B cell (primary cell): ENCODE results near the gene CHCHD3. TPM values are rescaled to one million over a fixed set of nuclear protein-coding genes. Genes with fewer than 3 reads are reported as not detected.

ENCODE experiments used
- ATAC-seq: fragments of 200-7000 bp; cut with Tn5 transposase; one replicate; pipeline ENCODE4 v1.10.0; 2021; ENCODE audit warnings: low read depth, mild to moderate bottlenecking, moderate number of reproducible peaks, moderate library complexity
- CTCF ChIA-PET: fragments of 350-600 bp; sonication (Branson Sonifier 250); formaldehyde crosslinking; loops from one replicate; lab custom pipeline; 2021; ENCODE audit warnings: antibody characterized with exemption, inconsistent platforms; lab: Charles Lee
- POLR2A ChIA-PET: fragments of 350-600 bp; sonication (Branson Sonifier 250); formaldehyde crosslinking; loops from one replicate; lab custom pipeline; 2021; ENCODE audit warnings: antibody characterized with exemption; lab: Charles Lee
- DNase-seq: peaks from one replicate; pipeline ENCODE4 v3.0.0; 2013
- H2AFZ ChIP-seq: 2 replicates; pipeline ENCODE4 v1.6.1; 2012; ENCODE audit warnings: mild to moderate bottlenecking, low read depth, low read length; ENCODE audit not compliant: insufficient read depth, poor library complexity, severe bottlenecking
- H3K27ac ChIP-seq, 2 donors: 1 replicate in 1 of 2; 2 replicates in 1 of 2; pipeline ENCODE4 v1.5.1; 2012 to 2013; ENCODE audit warnings: low read length in 2 of 2, mild to moderate bottlenecking in 2 of 2, moderate library complexity in 1 of 2
- H3K27me3 ChIP-seq, 4 experiments: fragments of 200-600 bp in 1 of 4; sonication (generic) in 1 of 4; replicated peaks in 1 of 4; 1 replicate in 2 of 4; 2 replicates in 2 of 4; pipeline versions ENCODE4 v1.6.1 to v1.7.0; 2013 to 2016; ENCODE audit warnings: low read length in 3 of 4, mild to moderate bottlenecking in 2 of 4, mixed read lengths in 1 of 4, moderate library complexity in 1 of 4; ENCODE audit not compliant: insufficient read depth in 4 of 4, control insufficient read depth in 3 of 4; ENCODE audit errors: control extremely low read depth in 1 of 4
- H3K36me3 ChIP-seq, 2 experiments: replicated peaks in 1 of 2; 1 replicate in 1 of 2; 2 replicates in 1 of 2; pipeline versions ENCODE4 v1.6.1 to v1.7.1; 2013; ENCODE audit warnings: low read length in 1 of 2; ENCODE audit not compliant: insufficient read depth in 2 of 2, control insufficient read depth in 1 of 2; ENCODE audit errors: control extremely low read depth in 1 of 2, extremely low read depth in 1 of 2
- H3K4me1 ChIP-seq, 2 donors: fragments of 200-600 bp in 1 of 2; sonication (generic) in 1 of 2; 1 replicate in 1 of 2; 2 replicates in 1 of 2; pipeline versions ENCODE4 v1.5.1 to v1.6.1; 2013 to 2017; ENCODE audit warnings: low read length in 2 of 2; ENCODE audit not compliant: control insufficient read depth in 2 of 2, insufficient read depth in 2 of 2
- H3K4me2 ChIP-seq: replicated peaks from 2 replicates; pipeline ENCODE3; 2012; ENCODE audit warnings: mild to moderate bottlenecking, low read depth, low read length; ENCODE audit not compliant: poor library complexity, severe bottlenecking
- H3K4me3 ChIP-seq, 5 experiments: fragments of 200-600 bp in 1 of 5; sonication (generic) in 1 of 5; 1 replicate in 3 of 5; 2 replicates in 2 of 5; pipeline versions ENCODE4 v1.5.1 to v1.7.0; 2011 to 2016; ENCODE audit warnings: low read length in 4 of 5, mild to moderate bottlenecking in 4 of 5, low read depth in 2 of 5, control low read depth in 1 of 5, moderate library complexity in 1 of 5; ENCODE audit not compliant: insufficient read depth in 1 of 5; ENCODE audit errors: control extremely low read depth in 1 of 5, extremely low read depth in 1 of 5
- H3K79me2 ChIP-seq: fragments of 200-600 bp; sonication (generic); one replicate; pipeline ENCODE4 v1.6.0; 2016; ENCODE audit warnings: low read length; ENCODE audit not compliant: control insufficient read depth, insufficient read depth
- H3K9ac ChIP-seq: fragments of 200-600 bp; sonication (generic); 2 replicates; pipeline ENCODE4 v1.6.1; 2017; ENCODE audit warnings: mild to moderate bottlenecking, low read length, moderate library complexity
- H3K9me3 ChIP-seq, 3 donors: one replicate each; pipeline versions ENCODE4 v1.6.1 to v1.7.1; 2013; ENCODE audit warnings: low read length in 2 of 3; ENCODE audit not compliant: control insufficient read depth in 2 of 3, insufficient read depth in 1 of 3; ENCODE audit errors: control extremely low read depth in 1 of 3
- H4K20me1 ChIP-seq: 2 replicates; pipeline ENCODE4 v1.6.0; 2012; ENCODE audit warnings: mild to moderate bottlenecking, low read length; ENCODE audit not compliant: insufficient read depth, control insufficient read depth, poor library complexity, severe bottlenecking
- H3K27ac Mint-ChIP-seq: one replicate; pipeline ENCODE4 v1.8.0; 2021; ENCODE audit warnings: mixed read lengths
- H3K27me3 Mint-ChIP-seq: one replicate; pipeline ENCODE4 v1.8.0; 2021; ENCODE audit warnings: mixed read lengths
- H3K4me1 Mint-ChIP-seq: one replicate; pipeline ENCODE4 v1.8.0; 2021; ENCODE audit warnings: mixed read lengths
- H3K4me3 Mint-ChIP-seq: one replicate; pipeline ENCODE4 v1.8.0; 2021; ENCODE audit warnings: mixed read lengths
- H3K9me3 Mint-ChIP-seq: one replicate; pipeline ENCODE4 v1.8.0; 2022; ENCODE audit warnings: mixed read lengths; ENCODE audit not compliant: insufficient read depth
- CTCF ChIP-seq: fragments of 200-600 bp; IDR thresholded peaks from one replicate; pipeline ENCODE4 v1.8.0; 2022; ENCODE audit warnings: antibody characterized with exemption, mild to moderate bottlenecking
- EZH2 ChIP-seq: IDR thresholded peaks from 2 replicates; pipeline ENCODE4 v1.6.1; 2012; ENCODE audit warnings: borderline replicate concordance, low read depth, mild to moderate bottlenecking, moderate library complexity, low read length; ENCODE audit not compliant: insufficient read depth, poor library complexity, severe bottlenecking
- WGBS: methylation state at CpG from one replicate; pipeline ENCODE4 v1.1.5; 2013; ENCODE audit warnings: missing lambda C conversion rate; ENCODE audit not compliant: insufficient coverage; 5-methylcytosine and 5-hydroxymethylcytosine counted together
- intact Hi-C: fragments of 100-400 bp; cut with micrococcal nuclease; formaldehyde crosslinking; loops from one replicate; pipeline ENCODE4 v1.10.0; 2022
- polyA plus RNA-seq: library from polyadenylated mRNA; depleted of rRNA; stranded (reverse); fragments of >200 nt; gene quantifications from 2 replicates; pipeline ENCODE4 v1.2.3, GENCODE V29; 2012
- total RNA-seq, 2 donors: library from RNA; stranded (reverse); fragments of 120-200 nt in 1 of 2; gene quantifications; 1 replicate in 1 of 2; 2 replicates in 1 of 2; pipeline versions ENCODE4 v1.2.3 to v1.2.4, GENCODE V29; 2013 to 2022

Gene CHCHD3
- total and polyA plus RNA-seq, 2 donors (not counting 1 experiment from before 2014, with no cell fraction given) = 20.1 to 38.4 TPM

DNA sequence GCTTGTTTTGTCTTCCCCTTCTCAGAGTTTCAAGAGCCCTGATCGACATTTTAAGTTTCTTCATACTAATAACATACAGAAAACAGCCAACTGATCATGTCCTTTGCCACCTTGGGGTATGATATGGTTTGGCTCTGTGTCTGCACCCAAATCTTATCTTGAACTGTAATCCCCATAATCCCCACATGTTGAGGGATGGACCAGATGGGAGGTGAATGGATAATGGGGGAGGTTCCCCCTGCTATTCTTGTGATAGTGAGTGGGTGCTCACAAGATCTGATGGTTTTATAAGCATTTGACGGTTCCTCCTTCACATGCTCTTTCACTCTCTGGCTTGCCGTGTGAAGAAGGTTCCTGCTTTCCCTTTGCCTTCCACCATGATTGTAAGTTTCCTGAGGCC lies 190.3 kb downstream of the CHCHD3 start:
- Histone ChIP-seq H2AFZ (no peak overlapping the region), H3K27me3 (no peaks in the 10 kb centered on the region), H3K4me1 (no peaks in the 10 kb centered on the region), H3K36me3 (peaks cover 0 to 10% of the 10 kb centered on the region in 2 experiments), H3K4me3 (no peak overlapping the region), H3K9me3 (peaks cover 0 to 9% (median 5%) of the 10 kb centered on the region in 3 donors), H3K79me2 (no peaks in the 10 kb centered on the region), H3K27ac (no peak overlapping the region), H3K4me2 (no peak overlapping the region), H4K20me1 (no peaks in the 10 kb centered on the region), H3K9ac (no peak overlapping the region)
- no peak overlapping the region for H3K4me3 Mint-ChIP-seq
- WGBS = no CpG with 5 or more reads among the region's 3 CpGs
- intact Hi-C loops = no loop called here
- ChIA-PET CTCF (no interaction called here), POLR2A (no interaction called here)
- no peak for TF ChIP-seq EZH2
- no peak for TF ChIP-seq CTCF
- ATAC-seq (no peak), DNase-seq (no peak)
- no peaks in the 10 kb centered on the region for H3K4me1 Mint-ChIP-seq
- H3K27ac Mint-ChIP-seq = no peak overlapping the region
- H3K9me3 Mint-ChIP-seq = peaks cover 6% of the 10 kb centered on the region
- H3K27me3 Mint-ChIP-seq = no peaks in the 10 kb centered on the region

DNA sequence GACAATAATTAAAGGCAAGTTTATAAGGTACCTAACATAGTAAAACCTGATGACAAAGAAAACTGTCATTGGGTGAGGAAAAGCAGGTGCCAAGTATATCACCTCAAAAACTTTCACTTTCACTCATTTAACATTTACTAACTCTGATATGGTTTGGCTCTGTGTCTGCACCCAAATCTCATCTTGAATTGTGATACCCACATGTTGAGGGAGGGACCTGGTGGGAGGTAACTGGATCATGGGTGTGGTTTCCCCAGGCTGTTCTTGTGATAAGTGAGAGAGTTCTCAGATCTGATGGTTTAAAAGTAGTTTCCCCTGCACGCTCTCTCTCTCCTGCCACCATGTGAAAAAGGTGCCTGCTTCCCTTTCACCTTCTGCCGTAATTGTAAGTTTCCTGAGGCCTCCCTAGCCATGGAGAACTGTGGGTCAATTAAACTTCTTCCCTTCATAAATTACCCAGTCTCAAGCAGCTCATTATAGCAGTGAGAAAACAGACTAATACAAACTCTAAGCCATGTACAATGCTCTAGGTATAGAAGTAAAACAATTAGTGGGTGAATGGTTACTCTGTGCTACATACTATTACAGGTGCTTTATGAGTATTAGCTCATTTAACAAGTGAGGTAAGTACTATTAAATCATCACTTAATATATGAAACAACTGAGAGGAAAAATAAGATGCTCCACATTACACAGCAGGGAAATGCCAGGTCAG lies 199.0 kb downstream of the CHCHD3 start:
- 47% methylated on average over 2 of the region's 2 CpGs for WGBS
- DNase-seq = peak; percentile 5

More for the DNA sequence above, 199.0 kb downstream of the CHCHD3 start:
- H3K4me1 Mint-ChIP-seq = peaks cover 20% of the 10 kb centered on the region
- ChIA-PET CTCF (interaction anchor here (1.6 kb wide), 1 partner anchor 11 kb away, joined by 3 read pairs; no protein-coding TSS in a partner anchor), POLR2A (no interaction called here)
- H3K4me3 Mint-ChIP-seq = peak overlapping the region; percentile 44
- H2AFZ ChIP-seq = no peak overlapping the region
- H4K20me1 ChIP-seq = no peaks in the 10 kb centered on the region
- no peak for ATAC-seq
- no peak overlapping the region for H3K4me2 ChIP-seq
- peaks cover 3 to 9% of the 10 kb centered on the region in 2 experiments for H3K36me3 ChIP-seq
- H3K9me3 Mint-ChIP-seq = no peaks in the 10 kb centered on the region
- no peak overlapping the region for H3K4me3 ChIP-seq
- intact Hi-C loops = no loop called here
- peak overlapping the region; percentile 29 for H3K27ac Mint-ChIP-seq
- H3K4me1 ChIP-seq = peaks cover 3 to 4% of the 10 kb centered on the region in 2 donors
- H3K27ac ChIP-seq = peak overlapping the region in 1 of 2 donors; percentile 25
- no peaks in the 10 kb centered on the region for H3K27me3 ChIP-seq
- no peaks in the 10 kb centered on the region for H3K9me3 ChIP-seq
- H3K79me2 ChIP-seq = no peaks in the 10 kb centered on the region
- TF ChIP-seq EZH2 (no peak), CTCF (no peak)
- no peaks in the 10 kb centered on the region for H3K27me3 Mint-ChIP-seq
- H3K9ac ChIP-seq = peak overlapping the region; percentile 29
